AG20443 (cell line): ENCODE data around the gene YBX2.
"Not testable (repeated sequence)": the region's sequence is repeated elsewhere in the genome, so short reads cannot be mapped to it uniquely, and the experiment has no call there.

Experiments used
- DNase-seq: peaks from one replicate; pipeline ENCODE4 v3.0.0; 2012; ENCODE audit warnings: low spot score, mixed read lengths

The YBX2 gene

DNA sequence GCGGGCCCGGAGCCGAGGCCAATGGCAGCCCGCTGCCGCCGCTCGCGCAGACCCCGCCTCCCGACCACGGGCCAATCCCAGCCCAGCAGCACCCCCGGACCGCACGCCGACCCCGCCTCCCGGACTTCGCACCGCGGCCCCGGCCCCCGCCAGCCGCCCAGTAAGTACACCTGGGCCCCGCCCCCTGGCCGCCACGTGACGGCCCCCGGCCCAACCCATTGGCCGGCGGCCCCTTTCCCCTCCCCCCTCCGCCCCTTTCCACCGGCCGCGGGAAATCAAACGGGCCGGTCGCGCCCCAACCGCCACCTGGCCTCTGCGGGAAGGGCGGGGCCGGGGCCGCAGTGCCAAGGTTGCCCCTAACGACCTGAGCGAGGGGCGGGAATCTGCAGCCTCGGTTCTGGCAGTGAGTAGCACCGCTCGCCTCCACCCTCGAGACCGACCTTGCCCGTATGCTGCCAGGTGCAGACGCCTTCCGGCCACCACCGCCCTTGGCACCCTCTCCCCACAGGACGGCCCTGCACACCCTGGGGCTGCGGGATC is at the start of gene YBX2:
Gene YBX2 (minus strand): TSS at position 26 of the 540 bp plus-strand sequence. CDS start 139 bp downstream, outside the sequence.
- DNase-seq: peak; percentile 63

GRCh38 chr17:7343250-7343649 is 48.8 kb upstream of the YBX2 start:
- no peak for DNase-seq

- no peak for DNase-seq
Measured at GRCh38 chr17:7341842-7342241, 47.4 kb upstream of the YBX2 start.

GRCh38 chr17:7340179-7340578 is 45.7 kb upstream of the YBX2 start:
- DNase-seq: no peak

- DNase-seq: not testable (repeated sequence)
Measured at GRCh38 chr17:7337600-7337999, 43.2 kb upstream of the YBX2 start.

DNA sequence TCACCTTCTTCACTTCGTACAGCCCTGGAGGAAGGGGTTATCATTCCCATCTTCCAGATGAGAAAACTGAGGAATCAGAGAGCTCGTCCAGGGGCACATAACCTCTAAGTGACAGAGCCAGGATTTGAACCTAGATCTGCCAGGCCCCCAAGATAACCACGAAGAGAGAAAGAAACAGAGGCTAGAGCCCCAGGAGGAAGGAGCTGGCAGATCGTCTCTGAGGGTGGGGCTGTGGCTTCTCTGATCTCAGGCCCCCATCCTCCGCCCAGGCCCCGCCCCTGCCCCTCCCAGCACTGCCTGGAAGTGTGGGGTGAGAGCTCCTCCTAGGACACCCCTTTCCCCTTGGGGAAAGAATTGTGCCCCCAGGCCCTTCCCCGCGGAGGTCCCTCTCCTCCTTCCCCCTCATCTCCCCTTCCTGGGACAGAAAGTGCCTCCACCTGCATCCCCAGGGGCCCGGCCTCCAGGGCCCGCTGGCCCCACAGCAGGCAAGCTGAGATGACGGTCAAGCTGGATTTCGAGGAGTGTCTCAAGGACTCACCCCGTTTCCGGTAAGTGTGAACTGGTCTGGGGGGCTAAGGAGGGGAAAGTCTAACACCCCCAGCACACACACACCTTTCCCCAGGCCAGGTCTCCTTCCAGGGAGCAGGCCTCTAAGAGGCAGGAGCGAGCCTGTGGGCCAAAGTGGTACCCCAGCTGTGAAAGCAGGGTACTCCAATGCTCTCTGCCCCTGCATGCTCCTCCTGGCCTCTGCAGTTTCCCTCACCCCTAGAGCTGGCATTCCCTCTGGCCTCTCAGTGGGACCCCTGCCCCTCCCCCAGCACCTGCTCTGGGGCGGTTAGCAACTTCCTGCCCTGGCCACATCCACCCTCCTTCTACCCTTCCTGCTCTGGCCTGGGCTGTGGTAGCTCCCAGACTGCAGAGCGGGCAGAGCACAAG is 42.1 kb upstream of the YBX2 start, which contains the start of gene ACAP1:
Gene ACAP1 (plus strand): TSS at position 290 of the 936 bp plus-strand sequence. CDS start 206 bp downstream, at position 496.
- DNase-seq: no peak

DNA sequence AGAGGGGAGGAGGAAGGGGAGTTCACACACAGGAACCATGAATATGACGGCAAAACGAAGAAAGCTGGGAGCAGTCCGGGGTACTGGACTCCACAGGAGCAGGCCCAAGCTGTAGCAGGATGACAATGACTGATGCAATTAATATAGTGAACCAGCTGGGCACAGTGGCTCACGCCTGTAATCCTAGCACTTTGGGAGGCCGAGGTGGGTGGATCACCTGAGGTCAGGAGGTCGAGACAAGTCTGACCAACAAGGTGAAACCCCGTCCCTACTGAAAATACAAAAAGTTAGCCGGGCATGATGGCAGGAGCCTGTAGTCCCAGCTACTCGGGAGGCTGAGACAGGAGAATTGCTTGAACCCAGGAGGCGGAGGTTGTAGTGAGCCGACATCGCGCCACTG is 41.3 kb upstream of the YBX2 start:
- DNase-seq: not testable (repeated sequence)

DNA sequence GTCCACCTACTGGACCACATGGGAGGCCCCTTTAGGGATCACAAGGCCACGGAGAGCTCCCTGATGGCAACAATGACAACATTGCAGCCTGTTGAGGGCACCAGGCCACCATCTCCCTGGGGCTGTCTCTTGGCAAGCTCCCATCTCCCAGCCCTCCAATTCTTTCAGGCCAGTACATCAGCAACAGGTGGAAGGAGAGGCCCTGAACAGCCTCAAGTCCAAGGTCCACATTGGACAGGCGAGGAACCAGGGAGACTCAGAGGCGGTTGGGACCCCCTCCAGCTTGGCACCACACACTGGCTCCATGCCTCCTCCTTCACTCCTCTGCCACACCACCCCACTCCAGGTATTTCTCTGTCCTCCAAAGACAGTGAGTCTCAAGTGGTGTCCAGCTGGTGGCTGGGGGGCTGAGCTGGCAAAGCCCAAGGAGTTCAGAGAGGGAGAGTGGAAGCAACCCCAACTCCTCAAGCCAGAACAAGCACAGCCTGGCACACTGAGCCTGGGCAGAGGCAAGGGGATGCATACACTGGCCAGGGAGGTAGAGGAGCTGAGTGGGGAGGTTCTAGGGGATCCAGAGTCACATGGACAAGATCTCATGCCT is 40.6 kb upstream of the YBX2 start:
- DNase-seq: no peak

DNA sequence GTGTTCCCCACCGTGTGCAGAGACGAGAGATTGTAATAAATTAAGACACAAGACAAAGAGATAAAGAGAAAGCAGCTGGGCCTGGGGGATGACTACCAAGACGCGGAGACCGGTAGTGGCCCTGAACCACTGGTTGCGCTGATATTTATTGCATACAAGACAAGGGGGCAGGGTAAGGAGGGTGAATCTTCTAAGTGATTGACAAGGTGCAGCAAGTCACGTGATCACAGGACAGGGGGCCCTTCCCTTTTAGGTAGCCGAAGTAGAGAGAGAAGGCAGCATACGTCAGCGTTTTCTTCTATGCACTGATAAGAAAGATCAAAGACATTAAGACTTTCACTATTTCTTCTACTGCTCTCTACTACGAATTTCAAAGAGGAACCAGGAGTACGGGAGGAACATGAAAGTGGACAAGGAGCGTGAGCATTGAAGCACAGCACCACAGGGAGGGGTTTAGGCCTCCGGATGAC is 38.2 kb upstream of the YBX2 start:
- DNase-seq: not testable (repeated sequence)

DNA sequence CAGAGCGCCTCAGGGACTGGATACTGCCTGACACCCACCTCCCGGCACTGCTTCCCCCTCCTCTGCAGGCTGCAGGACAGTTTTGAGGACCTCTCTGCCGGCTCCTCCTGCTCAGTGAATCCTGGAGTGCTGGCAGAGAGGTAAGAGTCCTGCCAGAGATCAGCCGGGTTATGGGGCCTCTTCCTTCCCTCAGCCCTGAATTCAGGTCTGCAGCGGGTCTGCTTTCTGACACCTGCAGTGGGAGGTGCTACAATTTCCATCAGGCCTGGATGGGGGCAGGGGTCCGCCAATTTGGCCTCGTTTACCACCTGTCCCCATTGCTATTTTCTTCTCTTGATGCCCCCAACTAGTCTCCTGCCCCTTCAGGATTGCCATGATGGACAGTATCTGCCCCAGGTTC is 37.7 kb upstream of the YBX2 start:
- DNase-seq: no peak

GRCh38 chr17:7330638-7331015 is 36.2 kb upstream of the YBX2 start:
- no peak for DNase-seq

GRCh38 chr17:7329997-7330637 is 35.7 kb upstream of the YBX2 start:
- peak; percentile 87 for DNase-seq

GRCh38 chr17:7329374-7329996 is 35.0 kb upstream of the YBX2 start:
- peak; percentile 97 for DNase-seq

DNA sequence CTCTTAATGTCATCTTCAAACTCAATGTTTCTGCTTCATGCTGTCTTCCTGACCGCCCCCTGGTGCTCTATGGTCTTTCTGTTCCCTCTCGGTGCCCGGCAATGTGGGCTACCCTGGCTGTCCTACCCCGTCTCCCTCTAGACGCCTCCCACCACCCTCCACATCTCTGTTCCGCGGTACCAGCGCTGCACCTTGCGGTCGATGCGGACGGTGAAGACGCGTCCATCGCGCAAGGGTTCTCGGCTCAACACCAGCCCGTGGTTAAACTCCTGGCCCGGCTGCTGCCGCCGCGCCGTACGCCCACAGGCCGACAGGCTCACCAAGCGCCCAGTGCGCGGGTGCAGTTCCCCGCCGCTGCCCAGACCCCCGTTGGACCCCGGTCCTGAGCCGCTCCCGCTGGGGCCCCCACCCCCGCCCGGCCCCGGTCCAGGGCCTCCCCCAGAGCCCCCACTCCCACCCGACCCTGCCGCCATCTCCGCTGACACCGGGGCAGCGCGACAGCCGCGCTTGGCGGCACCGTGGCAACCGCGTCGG is 34.5 kb upstream of the YBX2 start, which contains the start of gene NEURL4:
Gene NEURL4 (minus strand): TSS at position 496 of the 534 bp plus-strand sequence. CDS start 23 bp downstream, at position 473.
- no peak for DNase-seq

DNA sequence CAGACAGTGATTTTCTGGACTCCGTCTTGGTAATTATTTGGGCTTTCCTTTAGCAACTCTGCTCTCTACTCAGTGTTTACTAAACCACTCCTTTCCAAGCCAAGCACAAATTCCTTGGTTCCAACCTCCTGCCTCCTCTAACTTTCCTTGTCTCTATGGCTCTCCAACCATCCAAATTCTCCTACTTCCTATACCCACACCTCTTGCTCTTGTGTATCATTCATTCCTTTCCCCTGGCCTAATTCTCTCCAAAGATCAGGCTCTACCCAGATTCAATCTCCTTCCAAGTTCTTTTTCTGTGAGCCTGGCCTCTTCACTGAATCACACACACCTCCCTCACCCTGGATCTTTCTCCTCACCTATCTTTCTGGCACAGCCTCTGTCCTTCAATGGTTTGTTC is 33.6 kb upstream of the YBX2 start:
- DNase-seq: no peak

DNA sequence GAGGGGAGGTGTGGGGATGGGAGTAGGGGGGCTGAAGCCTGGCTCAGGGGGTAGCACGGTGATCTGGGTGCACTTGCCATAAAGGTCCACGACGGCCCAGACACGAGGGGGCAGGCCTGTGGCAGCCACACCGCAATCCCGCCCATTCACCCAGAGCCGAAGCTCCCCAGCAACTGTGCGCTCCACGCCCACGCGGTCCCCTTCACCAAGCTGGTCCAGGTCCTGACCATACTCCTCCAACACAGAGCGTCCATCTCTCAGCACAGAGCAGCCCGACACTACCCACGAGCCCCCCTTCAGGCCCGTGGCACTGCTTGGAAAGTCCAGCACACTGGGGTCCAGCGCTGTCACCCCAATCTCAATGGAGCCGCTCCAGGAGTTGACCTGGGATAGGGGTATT is 33.1 kb upstream of the YBX2 start:
- no peak for DNase-seq

- no peak for DNase-seq
Measured at GRCh38 chr17:7327056-7327455, 32.6 kb upstream of the YBX2 start.

DNA sequence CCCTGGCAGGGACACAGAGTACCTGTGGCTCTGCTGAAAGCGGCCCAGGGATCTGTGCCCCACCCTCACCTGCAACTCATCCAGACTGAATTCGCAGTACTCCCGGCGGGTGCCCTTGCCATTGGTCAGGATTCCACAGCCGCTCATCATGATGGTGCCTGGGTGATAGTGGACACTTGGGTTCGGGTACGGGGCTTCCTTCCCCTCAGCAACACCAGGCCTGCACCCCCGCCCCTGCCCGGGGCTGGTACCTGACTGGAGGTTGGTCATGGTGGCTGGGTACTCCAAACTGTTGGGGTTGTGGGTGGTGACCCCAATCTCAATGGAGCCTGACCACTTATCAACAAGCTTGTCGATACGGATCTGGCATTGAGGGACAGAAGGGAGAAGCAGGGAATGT is 31.7 kb upstream of the YBX2 start:
- DNase-seq: no peak

DNA sequence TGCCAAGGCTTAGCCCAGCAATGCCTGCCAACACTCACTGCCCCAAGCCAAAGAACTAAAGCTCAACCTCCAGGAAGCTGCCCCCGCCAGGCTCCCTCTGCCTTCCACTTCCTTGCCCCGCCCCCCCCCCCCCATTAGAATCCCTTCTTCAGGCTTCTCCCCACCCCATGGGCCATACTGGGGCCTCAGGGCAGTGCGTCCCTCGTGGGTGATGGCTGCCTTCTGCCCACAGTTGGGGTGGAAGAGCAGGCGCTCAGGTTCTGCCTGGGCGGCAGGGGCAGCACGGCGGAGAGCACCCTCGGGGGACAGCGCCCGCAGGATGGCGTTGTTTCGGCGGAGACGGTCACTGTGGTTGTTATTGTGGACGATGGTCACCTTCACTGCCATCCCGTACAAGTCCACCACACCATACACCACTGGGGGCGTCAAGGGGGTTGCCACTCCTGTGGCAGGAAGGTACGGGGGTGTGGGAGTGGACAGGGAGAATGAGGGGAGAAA is 30.6 kb upstream of the YBX2 start:
- DNase-seq: no peak

DNA sequence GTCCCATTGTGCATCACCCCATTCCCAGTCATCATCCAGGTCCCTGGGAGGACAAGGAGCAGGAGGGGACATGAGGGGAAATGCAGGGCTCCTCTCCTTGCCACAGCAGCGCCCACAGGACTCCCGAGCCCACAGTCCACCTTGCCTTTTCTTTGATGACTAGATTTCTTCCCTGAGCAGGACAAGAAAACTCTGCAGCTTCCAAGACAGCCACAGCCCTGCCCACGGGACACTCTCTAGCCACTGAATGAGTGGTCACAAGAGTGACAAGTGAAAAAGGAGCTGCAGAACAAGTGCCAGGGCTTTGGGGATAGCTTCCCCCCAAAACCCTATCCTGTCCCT is 30.0 kb upstream of the YBX2 start:
- DNase-seq: no peak

DNA sequence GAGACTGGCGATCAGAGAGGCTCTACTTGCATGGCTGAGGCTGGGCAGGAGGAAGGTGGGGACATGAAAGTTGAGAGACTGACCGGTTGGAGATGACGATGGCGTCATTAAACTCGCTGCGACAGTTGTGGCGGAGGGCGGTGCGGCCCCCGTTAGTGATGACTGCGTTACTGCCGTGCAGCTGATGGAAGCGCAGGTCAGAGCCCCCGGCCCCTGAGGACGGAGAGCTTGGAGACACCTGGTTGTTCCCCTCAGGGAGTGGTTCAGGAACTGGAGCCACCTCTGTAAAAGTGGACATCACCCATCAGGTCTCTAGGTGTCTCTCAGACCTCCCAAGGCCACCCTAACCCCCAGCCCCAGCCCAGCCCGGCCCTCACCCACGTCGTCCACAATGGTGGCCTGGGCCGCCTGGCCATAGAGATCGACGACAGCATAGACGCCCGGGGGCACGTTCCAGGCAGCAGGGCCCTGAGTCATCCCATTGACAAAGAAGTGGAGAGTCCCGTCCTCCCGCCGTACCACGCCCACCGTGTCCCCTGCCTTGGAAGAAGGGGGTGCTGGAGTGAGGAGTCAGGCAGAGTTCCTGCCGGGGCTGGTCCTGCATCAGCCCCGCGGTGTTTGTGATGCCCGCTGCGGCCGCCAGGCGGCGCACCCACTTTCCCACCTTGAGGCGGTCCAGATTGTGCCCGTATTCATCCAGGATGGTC is 29.4 kb upstream of the YBX2 start:
- DNase-seq: peak; percentile 78
